Measurements from ENCODE around the gene SETD1B. TPM values are rescaled to one million over a fixed set of nuclear protein-coding genes. Genes with fewer than 3 reads are reported as not detected.
"Not testable (repeated sequence)": the region's sequence is repeated elsewhere in the genome, so short reads cannot be mapped to it uniquely, and the experiment has no call there.

The SETD1B gene
- total and polyA plus RNA-seq, 2 of the 4 experiments (the other 2 are of a cell fraction): 0.90 to 5.1 TPM

GRCh38 chr12:121869229-121869628 lies 65.4 kb downstream of the SETD1B start:
- H3K27ac ChIP-seq (ENCODE audit: insufficient read depth, low read length); H2AK5ac ChIP-seq (ENCODE audit: low read depth, low read length); in situ Hi-C loops (cut with MboI; ENCODE audit: low sequenced_read_pairs); H2BK20ac ChIP-seq (ENCODE audit: low read depth, low read length); H3K4me2 ChIP-seq (ENCODE audit: low read depth, low read length); H3K18ac ChIP-seq (ENCODE audit: low read depth, low read length); H4K20me1 ChIP-seq (ENCODE audit: insufficient read depth, low read length); H3K36me3 ChIP-seq (ENCODE audit: control insufficient read depth, insufficient read depth, low read length); H2BK15ac ChIP-seq (ENCODE audit: low read depth, low read length); H3K56ac ChIP-seq (ENCODE audit: extremely low read depth, insufficient read depth, low read length); H3K9me1 ChIP-seq (ENCODE audit: insufficient read depth, low read length); H3K9me3 ChIP-seq (ENCODE audit: control insufficient read depth, insufficient read depth, low read length); POLR2A ChIA-PET (ENCODE audit: unreplicated experiment); H2AK9ac ChIP-seq (replicated peaks; ENCODE audit: low read depth, low read length, poor library complexity); H2AFZ ChIP-seq (replicated peaks; ENCODE audit: low read length, poor library complexity); H4K91ac ChIP-seq (ENCODE audit: insufficient read depth, low read depth, low read length); dilution Hi-C loops (cut with HindIII; ENCODE audit: low sequenced_read_pairs, unreplicated experiment); ATAC-seq (ENCODE audit: low read depth); H2BK5ac ChIP-seq (ENCODE audit: low read depth, low read length, poor library complexity, severe bottlenecking); H3K4me1 ChIP-seq (ENCODE audit: control insufficient read depth, insufficient read depth, low read length); H3K4ac ChIP-seq (ENCODE audit: low read depth, low read length); H3K23ac ChIP-seq (ENCODE audit: low read depth, low read length); H3K4me3 ChIP-seq (ENCODE audit: insufficient read depth, low read depth, low read length); H4K5ac ChIP-seq (ENCODE audit: low read depth, low read length); BruUV-seq (replicated peaks); H3K9ac ChIP-seq (ENCODE audit: low read depth, low read length); H4K8ac ChIP-seq (ENCODE audit: low read depth in 2 of 2, low read length in 2 of 2); H3K14ac ChIP-seq (replicated peaks; ENCODE audit: low read depth, low read length); H2BK120ac ChIP-seq (ENCODE audit: low read depth, low read length); intact Hi-C loops (cut with micrococcal nuclease); H3K27me3 ChIP-seq (ENCODE audit: control insufficient read depth, insufficient read depth, low read length); H3K79me1 ChIP-seq (ENCODE audit: low read depth in 1 of 2, low read length in 2 of 2); DNase-seq: not testable (repeated sequence)
- no CpG with 5 or more reads among the region's 8 CpGs for WGBS, 2 experiments (ENCODE audit: extremely low coverage in 2 of 2, insufficient read length in 1 of 2)
- CTCF ChIA-PET: interaction anchor here (1.2 kb wide), 1 partner anchor 47 kb away, joined by 3 read pairs; no protein-coding TSS in a partner anchor

All from IMR-90 (cell line).